Measurements from ENCODE around the gene PRDX6.
A peak's percentile ranks its signal among the peaks of the same experiment; 100 is the strongest.

PRDX6 gene

DNA sequence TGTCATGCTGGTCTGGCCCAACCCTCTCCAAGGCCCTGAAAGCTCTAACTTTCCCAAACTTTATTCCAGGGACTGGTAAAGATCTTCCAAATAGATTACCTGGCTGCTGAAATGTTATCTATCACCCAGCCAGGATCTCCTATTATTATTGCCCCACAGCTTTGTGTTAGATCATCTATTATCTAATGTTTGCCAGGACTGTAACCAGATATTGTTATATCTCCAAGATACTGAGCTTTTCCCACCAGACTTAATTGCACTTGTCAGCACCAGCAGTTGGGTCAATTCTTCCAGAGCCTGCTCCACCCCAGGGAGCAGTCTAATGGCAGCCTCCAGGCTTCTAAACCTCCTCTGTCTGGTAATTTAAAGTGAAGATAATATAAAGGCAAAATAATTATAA is 59.1 kb downstream of the PRDX6 start (continued):
- TF ChIP-seq, protein P1, sequence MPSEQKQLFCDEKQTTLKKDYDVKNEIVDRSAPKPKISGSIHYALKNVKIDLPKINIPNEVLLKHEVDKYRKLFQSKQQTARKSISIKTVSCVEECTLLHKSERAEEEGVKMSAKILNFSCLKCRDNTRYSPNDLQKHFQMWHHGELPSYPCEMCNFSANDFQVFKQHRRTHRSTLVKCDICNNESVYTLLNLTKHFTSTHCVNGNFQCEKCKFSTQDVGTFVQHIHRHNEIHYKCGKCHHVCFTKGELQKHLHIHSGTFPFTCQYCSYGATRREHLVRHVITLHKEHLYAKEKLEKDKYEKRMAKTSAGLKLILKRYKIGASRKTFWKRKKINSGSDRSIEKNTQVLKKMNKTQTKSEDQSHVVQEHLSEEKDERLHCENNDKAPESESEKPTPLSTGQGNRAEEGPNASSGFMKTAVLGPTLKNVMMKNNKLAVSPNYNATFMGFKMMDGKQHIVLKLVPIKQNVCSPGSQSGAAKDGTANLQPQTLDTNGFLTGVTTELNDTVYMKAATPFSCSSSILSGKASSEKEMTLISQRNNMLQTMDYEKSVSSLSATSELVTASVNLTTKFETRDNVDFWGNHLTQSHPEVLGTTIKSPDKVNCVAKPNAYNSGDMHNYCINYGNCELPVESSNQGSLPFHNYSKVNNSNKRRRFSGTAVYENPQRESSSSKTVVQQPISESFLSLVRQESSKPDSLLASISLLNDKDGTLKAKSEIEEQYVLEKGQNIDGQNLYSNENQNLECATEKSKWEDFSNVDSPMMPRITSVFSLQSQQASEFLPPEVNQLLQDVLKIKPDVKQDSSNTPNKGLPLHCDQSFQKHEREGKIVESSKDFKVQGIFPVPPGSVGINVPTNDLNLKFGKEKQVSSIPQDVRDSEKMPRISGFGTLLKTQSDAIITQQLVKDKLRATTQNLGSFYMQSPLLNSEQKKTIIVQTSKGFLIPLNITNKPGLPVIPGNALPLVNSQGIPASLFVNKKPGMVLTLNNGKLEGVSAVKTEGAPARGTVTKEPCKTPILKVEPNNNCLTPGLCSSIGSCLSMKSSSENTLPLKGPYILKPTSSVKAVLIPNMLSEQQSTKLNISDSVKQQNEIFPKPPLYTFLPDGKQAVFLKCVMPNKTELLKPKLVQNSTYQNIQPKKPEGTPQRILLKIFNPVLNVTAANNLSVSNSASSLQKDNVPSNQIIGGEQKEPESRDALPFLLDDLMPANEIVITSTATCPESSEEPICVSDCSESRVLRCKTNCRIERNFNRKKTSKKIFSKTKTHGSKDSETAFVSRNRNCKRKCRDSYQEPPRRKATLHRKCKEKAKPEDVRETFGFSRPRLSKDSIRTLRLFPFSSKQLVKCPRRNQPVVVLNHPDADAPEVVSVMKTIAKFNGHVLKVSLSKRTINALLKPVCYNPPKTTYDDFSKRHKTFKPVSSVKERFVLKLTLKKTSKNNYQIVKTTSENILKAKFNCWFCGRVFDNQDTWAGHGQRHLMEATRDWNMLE (tag by site-specific recombination; conservative IDR thresholded peaks at IDR 0.05; ENCODE audit: low read depth), result no peak; the same call in 1 of the 2 replicates
- TF ChIP-seq ZNF174 (tag by site-specific recombination; IDR thresholded peaks at IDR 0.05) (no peak), ZBTB7A (tag by site-specific recombination; IDR thresholded peaks at IDR 0.05; ENCODE audit: low read depth) (no peak), PRDM10 (tag by site-specific recombination; IDR thresholded peaks at IDR 0.05) (peak; percentile 65), BCL11A (tag by site-specific recombination; IDR thresholded peaks at IDR 0.05; ENCODE audit: low read depth) (no peak), HOXD13 (CRISPR knock-in tag; IDR thresholded peaks at IDR 0.05; ENCODE audit: borderline replicate concordance) (no peak), ZNF624 (tag by site-specific recombination; IDR thresholded peaks at IDR 0.05) (no peak), ZNF747 (tag by site-specific recombination; IDR thresholded peaks at IDR 0.05) (no peak), ZNF776 (tag by site-specific recombination; IDR thresholded peaks at IDR 0.05; ENCODE audit: borderline replicate concordance) (no peak), BCL11B (tag by site-specific recombination; IDR thresholded peaks at IDR 0.05; ENCODE audit: low read depth) (no peak), SETDB1 (IDR thresholded peaks at IDR 0.05; ENCODE audit: insufficient read length, low read length) (no peak), ZNF530 (tag by site-specific recombination; IDR thresholded peaks at IDR 0.05; ENCODE audit: low read depth) (no peak), ZNF433 (tag by site-specific recombination; IDR thresholded peaks at IDR 0.05; ENCODE audit: low read depth) (no peak), ZNF138 (tag by site-specific recombination; IDR thresholded peaks at IDR 0.05; ENCODE audit: borderline replicate concordance) (no peak), ZFP37 (tag by site-specific recombination; IDR thresholded peaks at IDR 0.05) (no peak), ZNF654 (tag by site-specific recombination; IDR thresholded peaks at IDR 0.05; ENCODE audit: low read depth) (no peak), ATF2 (tag by site-specific recombination; IDR thresholded peaks at IDR 0.05; ENCODE audit: low read depth) (no peak), ZNF529 (tag by site-specific recombination; IDR thresholded peaks at IDR 0.05; ENCODE audit: insufficient replicate concordance) (no peak), ZNF391 (tag by site-specific recombination; IDR thresholded peaks at IDR 0.05; ENCODE audit: borderline replicate concordance, low read depth) (no peak), ZXDB (tag by site-specific recombination; IDR thresholded peaks at IDR 0.05) (peak; percentile 46; the same call in 1 of the 2 replicates), ZNF239 (tag by site-specific recombination; IDR thresholded peaks at IDR 0.05) (no peak), ZSCAN16 (tag by site-specific recombination; IDR thresholded peaks at IDR 0.05) (no peak), EGR2 (tag by site-specific recombination; IDR thresholded peaks at IDR 0.05; ENCODE audit: low read depth) (no peak), ZNF184 (tag by site-specific recombination; IDR thresholded peaks at IDR 0.05) (no peak), ZNF16 (tag by site-specific recombination; IDR thresholded peaks at IDR 0.05; ENCODE audit: low read depth) (no peak), ZBTB48 (tag by site-specific recombination; IDR thresholded peaks at IDR 0.05) (no peak), ZSCAN4 (tag by site-specific recombination; IDR thresholded peaks at IDR 0.05) (no peak), ZNF600 (tag by site-specific recombination; IDR thresholded peaks at IDR 0.05) (peak; percentile 45; the same call in 1 of the 2 replicates)
- TF ChIP-seq, protein P2, sequence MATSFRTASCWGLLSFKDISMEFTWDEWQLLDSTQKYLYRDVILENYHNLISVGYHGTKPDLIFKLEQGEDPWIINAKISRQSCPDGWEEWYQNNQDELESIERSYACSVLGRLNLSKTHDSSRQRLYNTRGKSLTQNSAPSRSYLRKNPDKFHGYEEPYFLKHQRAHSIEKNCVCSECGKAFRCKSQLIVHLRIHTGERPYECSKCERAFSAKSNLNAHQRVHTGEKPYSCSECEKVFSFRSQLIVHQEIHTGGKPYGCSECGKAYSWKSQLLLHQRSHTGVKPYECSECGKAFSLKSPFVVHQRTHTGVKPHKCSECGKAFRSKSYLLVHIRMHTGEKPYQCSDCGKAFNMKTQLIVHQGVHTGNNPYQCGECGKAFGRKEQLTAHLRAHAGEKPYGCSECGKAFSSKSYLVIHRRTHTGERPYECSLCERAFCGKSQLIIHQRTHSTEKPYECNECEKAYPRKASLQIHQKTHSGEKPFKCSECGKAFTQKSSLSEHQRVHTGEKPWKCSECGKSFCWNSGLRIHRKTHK (tag by site-specific recombination; IDR thresholded peaks at IDR 0.05), result no peak
